HG02885 (cell line): ENCODE data around the gene B3GALNT2.
"Not testable (repeated sequence)": the region's sequence is repeated elsewhere in the genome, so short reads cannot be mapped to it uniquely, and the experiment has no call there.

Experiments used
- ATAC-seq: cut with Tn5 transposase; IDR thresholded peaks from one replicate; pipeline ENCODE4 v1.9.1; 2021; ENCODE audit warnings: mild to moderate bottlenecking; ENCODE audit not compliant: unreplicated experiment, poor library complexity

Gene B3GALNT2

GRCh38 chr1:235457856-235458255, 46.4 kb downstream of the B3GALNT2 start:
- not testable (repeated sequence) for ATAC-seq

- ATAC-seq = no peak
These were observed 48.4 kb downstream of the B3GALNT2 start for GRCh38 chr1:235455823-235456222.

GRCh38 chr1:235455097-235455496, 49.2 kb downstream of the B3GALNT2 start:
- no peak for ATAC-seq

DNA sequence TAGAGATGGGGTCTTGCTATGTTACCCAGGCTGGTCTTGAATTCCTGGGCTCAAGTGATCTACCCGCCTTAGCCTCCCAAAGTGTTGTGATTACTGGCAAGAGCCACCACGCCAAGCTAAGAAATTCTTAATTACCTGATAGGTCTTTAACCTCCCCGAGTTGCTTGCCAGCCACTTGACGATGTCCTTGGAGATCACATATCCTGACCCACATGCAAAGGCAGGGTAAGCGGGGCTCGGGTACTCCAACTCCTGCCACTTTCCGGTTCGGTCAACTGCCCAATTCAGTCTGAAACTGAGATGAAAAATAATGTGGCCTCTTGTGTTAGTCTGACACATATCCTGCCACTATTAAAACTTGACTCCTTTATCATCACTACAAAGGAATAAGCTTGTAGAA, 50.2 kb downstream of the B3GALNT2 start:
- ATAC-seq = no peak

GRCh38 chr1:235450886-235451483, 53.3 kb downstream of the B3GALNT2 start:
- no peak for ATAC-seq

- ATAC-seq = no peak
These were observed 53.8 kb downstream of the B3GALNT2 start for GRCh38 chr1:235450433-235450832.

DNA sequence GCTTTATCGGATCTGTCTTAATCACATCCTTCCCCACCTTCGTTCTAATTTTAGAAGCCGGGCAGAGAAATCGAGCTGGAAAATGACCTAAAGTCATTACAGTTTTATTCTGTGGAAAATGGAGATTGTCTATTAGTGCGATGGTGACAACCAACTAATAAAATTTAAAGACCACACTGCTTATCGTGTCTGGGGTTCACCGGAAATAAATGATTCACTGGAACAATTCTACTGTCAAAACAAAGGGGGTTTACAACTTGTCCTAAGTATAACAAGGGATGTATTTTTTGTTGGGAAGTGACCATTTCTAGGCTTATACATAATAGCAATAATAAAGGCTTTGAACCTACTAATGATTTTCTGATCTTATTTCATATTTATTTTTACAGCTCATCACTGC, 55.6 kb downstream of the B3GALNT2 start:
- no peak for ATAC-seq

DNA sequence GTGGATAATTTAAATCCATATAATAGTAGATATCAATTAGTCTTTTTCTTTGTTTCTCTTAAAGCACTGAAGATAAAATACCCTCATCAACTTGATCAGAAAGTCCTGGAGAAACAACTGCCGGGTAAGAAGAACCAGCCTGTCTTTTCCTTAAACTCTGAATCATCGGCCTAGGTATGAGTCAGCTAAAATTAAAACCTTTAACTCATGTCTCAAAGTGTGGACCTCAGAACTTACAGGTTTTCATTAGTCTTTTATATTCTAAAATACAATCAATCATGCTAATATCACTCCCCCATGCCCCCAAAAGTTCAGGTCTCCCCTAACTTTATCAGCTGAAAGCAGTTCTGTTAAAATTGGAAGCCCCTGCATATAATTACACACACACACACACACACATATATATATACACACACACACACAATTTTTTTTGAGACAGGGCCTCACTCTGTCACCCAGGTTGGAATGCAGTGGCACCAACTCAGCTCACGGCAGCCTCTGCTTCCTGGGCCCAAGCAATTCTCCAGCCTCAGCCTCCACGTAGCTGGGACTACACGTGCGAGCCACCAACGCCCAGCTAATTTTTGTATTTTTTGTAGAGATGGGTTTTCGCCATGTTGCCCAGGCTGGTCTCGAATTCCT, 61.3 kb downstream of the B3GALNT2 start:
- no peak for ATAC-seq

- no peak for ATAC-seq
These were observed 63.0 kb downstream of the B3GALNT2 start for GRCh38 chr1:235441159-235441685.

- ATAC-seq = no peak
These were observed 70.3 kb downstream of the B3GALNT2 start for GRCh38 chr1:235434001-235434400.

DNA sequence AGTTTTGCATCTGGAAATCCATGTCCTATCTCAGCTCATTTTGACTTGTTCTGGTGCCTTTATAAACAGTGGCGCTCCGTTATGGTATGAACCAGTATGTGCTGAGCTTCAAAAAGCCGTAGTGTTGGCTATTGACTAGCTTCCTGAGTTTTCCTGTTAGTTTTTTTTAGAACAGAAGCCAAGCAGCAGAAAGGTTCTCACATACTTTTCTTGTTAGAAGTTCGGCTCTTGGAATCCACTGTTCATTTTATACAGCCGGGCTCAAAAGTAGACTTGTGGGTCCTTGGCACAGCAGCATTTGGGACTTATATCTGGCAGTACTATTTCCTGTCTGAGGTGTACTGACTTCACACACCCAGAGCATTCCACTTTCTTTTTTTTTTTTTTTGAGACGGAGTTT, 73.3 kb downstream of the B3GALNT2 start:
- ATAC-seq = no peak

DNA sequence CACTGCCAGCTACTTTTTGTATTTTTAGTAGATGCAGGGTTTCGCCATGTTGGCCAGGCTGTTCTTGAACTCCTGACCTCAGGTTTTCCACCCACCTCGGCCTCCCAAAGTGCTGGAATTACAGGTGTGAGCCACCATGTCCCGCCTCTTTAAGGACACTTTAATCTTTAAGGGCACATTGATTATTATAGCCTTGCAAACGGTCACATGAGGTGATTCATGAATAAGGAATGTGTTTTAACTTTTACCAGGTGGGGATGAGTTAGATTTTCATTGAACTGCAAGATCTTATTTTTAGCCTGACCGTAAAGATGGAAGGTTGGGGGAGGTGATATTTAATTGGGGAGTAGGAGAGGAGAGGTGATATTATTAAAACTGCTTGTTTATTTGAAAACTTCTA, 75.1 kb downstream of the B3GALNT2 start:
- ATAC-seq = no peak

GRCh38 chr1:235427447-235427846, 76.8 kb downstream of the B3GALNT2 start:
- ATAC-seq = no peak

DNA sequence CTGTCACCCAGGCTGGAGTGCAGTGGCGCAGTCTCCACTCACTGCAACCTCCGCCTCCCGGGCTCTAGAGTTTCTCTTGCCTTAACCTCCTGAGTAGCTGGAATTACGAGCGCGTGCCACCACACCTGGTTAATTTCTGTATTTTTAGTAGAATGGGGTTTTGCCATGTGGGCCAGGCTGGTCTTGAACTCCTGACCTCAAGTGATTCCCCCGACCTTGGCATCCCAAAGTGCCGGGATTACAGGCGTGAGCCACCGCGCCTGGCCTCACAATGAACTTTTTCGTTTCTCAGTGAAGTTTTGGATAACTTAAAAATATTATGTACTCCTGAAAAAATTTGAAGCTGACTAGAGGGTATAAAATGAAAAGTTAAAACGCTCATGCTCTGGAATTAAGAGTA, 77.6 kb downstream of the B3GALNT2 start:
- ATAC-seq = no peak

GRCh38 chr1:235426143-235426542, 78.1 kb downstream of the B3GALNT2 start:
- no peak for ATAC-seq

DNA sequence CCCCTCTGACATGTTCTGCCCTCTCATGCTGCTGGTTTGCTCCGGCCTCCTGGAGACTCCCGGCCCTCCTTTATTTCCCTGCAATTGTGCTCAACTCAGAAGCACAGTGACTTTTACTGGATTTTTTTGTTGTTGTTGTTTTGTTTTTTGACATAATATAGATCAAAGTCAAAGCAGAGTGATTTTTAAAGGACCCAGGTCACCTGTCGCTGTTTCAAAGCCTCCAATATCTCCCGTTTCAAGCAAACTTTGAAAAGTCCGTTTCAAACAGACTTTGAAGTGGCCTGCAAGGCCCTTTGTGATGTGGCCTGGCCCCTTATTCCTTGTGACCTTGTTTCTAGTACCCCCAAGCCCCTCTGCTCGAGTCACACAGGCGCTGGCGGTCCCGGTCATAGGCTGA, 78.9 kb downstream of the B3GALNT2 start:
- no peak for ATAC-seq

- ATAC-seq = no peak
These were observed 80.2 kb downstream of the B3GALNT2 start for GRCh38 chr1:235424092-235424491.

DNA sequence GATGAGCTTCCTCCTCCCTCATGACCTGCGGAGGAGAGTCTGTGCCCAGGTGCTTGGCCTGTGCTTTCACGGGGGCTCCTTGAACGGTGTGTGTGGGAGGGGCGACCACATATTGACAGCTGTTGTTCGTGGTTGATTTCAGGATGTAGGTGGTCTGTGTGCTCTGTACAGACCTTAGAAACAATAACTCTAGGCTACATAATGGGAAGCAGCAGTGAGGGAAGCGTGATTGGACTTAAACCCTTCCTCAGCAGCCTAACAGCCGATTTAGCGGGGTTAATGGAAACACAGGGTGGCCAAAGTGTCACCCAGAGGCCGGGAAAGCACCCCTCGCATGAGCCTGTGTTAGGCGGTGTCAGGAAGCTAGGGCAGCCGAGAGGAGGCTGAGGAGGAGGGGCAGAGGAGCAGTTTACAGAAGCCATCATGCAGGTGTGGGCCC, 81.0 kb downstream of the B3GALNT2 start:
- no peak for ATAC-seq

GRCh38 chr1:235421751-235422150, 82.5 kb downstream of the B3GALNT2 start:
- ATAC-seq = no peak

DNA sequence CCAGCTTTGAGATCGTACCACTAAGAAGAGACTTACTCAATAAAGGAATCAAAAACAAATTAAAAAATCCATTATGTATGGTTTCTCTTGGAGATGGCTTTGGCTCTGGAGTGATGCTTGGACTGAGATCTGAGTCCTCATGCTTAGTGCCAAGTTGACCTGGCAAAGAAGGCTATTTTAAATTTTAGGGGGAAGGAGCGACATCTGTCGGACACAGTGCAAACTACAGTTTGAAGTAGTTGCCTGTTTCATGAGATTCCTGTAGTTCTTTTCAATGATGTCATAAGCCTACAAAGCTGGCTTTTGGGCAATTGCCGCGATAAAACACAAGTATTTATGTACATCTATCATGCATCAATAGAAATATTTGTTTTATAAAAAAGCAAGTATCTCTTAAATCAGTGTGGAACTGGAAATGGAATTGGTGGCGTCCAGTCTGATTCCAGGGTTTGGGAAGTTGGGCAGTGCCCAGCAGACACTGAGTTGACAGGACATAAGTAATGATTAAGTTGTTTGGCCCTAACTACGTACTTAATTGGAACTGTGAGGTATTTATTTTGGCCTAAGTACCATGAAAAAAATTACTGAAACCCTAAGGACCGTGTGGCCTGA, 87.1 kb downstream of the B3GALNT2 start:
- no peak for ATAC-seq

- ATAC-seq = no peak
These were observed 87.6 kb downstream of the B3GALNT2 start for GRCh38 chr1:235416662-235417049.
